ENCODE data around the gene DTHD1.

DTHD1 gene

GRCh38 chr4:36360755-36361154, 79.3 kb downstream of the DTHD1 start:
- H3K79me2 ChIP-seq (ENCODE audit: insufficient read depth, low read length): no peaks in the 10 kb centered on the region
- no peaks in the 10 kb centered on the region for H4K20me1 ChIP-seq (ENCODE audit: insufficient read depth, low read length)
- no peaks in the 10 kb centered on the region for H3K9me3 ChIP-seq (ENCODE audit: insufficient read depth, low read length, severe bottlenecking)
- H3K4me3 ChIP-seq (ENCODE audit: low read depth in 1 of 2, low read length in 2 of 2): no peak overlapping the region
- H3K9ac ChIP-seq (ENCODE audit: low read depth, low read length): no peak overlapping the region
- H2AFZ ChIP-seq (ENCODE audit: low read depth, low read length): no peak overlapping the region
- ATAC-seq (ENCODE audit: insufficient read depth, low read depth) (no peak), DNase-seq (no peak)
- no peaks in the 10 kb centered on the region for H3K4me1 ChIP-seq (ENCODE audit: insufficient read depth, low read length)
- H3K4me2 ChIP-seq (ENCODE audit: insufficient read depth, low read length): no peak overlapping the region
- TF ChIP-seq EZH2 (IDR thresholded peaks at IDR 0.05; ENCODE audit: borderline replicate concordance, low read depth, low read length, severe bottlenecking): no peak
- no peak for TF ChIP-seq CTCF (IDR thresholded peaks at IDR 0.05; ENCODE audit: borderline replicate concordance, extremely low read depth, low read length, poor library complexity, severe bottlenecking)
- no peaks in the 10 kb centered on the region for H3K27me3 ChIP-seq (ENCODE audit: insufficient read depth, low read length, poor library complexity)
- H3K36me3 ChIP-seq (ENCODE audit: insufficient read depth, low read length): no peaks in the 10 kb centered on the region
- H3K27ac ChIP-seq (ENCODE audit: low read length): no peak overlapping the region

GRCh38 chr4:36363024-36363423, 81.6 kb downstream of the DTHD1 start:
- H3K79me2 ChIP-seq (ENCODE audit: insufficient read depth, low read length): no peaks in the 10 kb centered on the region
- no peak overlapping the region for H3K9ac ChIP-seq (ENCODE audit: low read depth, low read length)
- H3K27me3 ChIP-seq (ENCODE audit: insufficient read depth, low read length, poor library complexity): no peaks in the 10 kb centered on the region
- H2AFZ ChIP-seq (ENCODE audit: low read depth, low read length): no peak overlapping the region
- H3K4me3 ChIP-seq (ENCODE audit: low read depth in 1 of 2, low read length in 2 of 2): no peak overlapping the region
- H3K27ac ChIP-seq (ENCODE audit: low read length): no peak overlapping the region
- no peaks in the 10 kb centered on the region for H4K20me1 ChIP-seq (ENCODE audit: insufficient read depth, low read length)
- H3K4me1 ChIP-seq (ENCODE audit: insufficient read depth, low read length): no peaks in the 10 kb centered on the region
- H3K36me3 ChIP-seq (ENCODE audit: insufficient read depth, low read length): no peaks in the 10 kb centered on the region
- no peak for ATAC-seq (ENCODE audit: insufficient read depth, low read depth)
- no peak for DNase-seq
- H3K9me3 ChIP-seq (ENCODE audit: insufficient read depth, low read length, severe bottlenecking): no peaks in the 10 kb centered on the region
- TF ChIP-seq CTCF (IDR thresholded peaks at IDR 0.05; ENCODE audit: borderline replicate concordance, extremely low read depth, low read length, poor library complexity, severe bottlenecking) (no peak), EZH2 (IDR thresholded peaks at IDR 0.05; ENCODE audit: borderline replicate concordance, low read depth, low read length, severe bottlenecking) (no peak)
- H3K4me2 ChIP-seq (ENCODE audit: insufficient read depth, low read length): no peak overlapping the region

GRCh38 chr4:36374836-36375511, 93.6 kb downstream of the DTHD1 start:
- Histone ChIP-seq H3K4me2 (ENCODE audit: insufficient read depth, low read length) (no peak overlapping the region), H3K36me3 (ENCODE audit: insufficient read depth, low read length) (no peaks in the 10 kb centered on the region), H2AFZ (ENCODE audit: low read depth, low read length) (no peak overlapping the region), H3K4me1 (ENCODE audit: insufficient read depth, low read length) (no peaks in the 10 kb centered on the region), H3K9ac (ENCODE audit: low read depth, low read length) (no peak overlapping the region), H3K27me3 (ENCODE audit: insufficient read depth, low read length, poor library complexity) (no peaks in the 10 kb centered on the region), H3K4me3 (ENCODE audit: low read depth in 1 of 2, low read length in 2 of 2) (no peak overlapping the region), H3K9me3 (ENCODE audit: insufficient read depth, low read length, severe bottlenecking) (no peaks in the 10 kb centered on the region), H3K79me2 (ENCODE audit: insufficient read depth, low read length) (no peaks in the 10 kb centered on the region), H4K20me1 (ENCODE audit: insufficient read depth, low read length) (no peaks in the 10 kb centered on the region), H3K27ac (ENCODE audit: low read length) (no peak overlapping the region)
- DNase-seq: no peak
- ATAC-seq (ENCODE audit: insufficient read depth, low read depth): no peak
- TF ChIP-seq CTCF (IDR thresholded peaks at IDR 0.05; ENCODE audit: borderline replicate concordance, extremely low read depth, low read length, poor library complexity, severe bottlenecking): no peak
